H1 (cell line): Measurements from ENCODE around the gene SERPINB6. TPM values are rescaled to one million over a fixed set of nuclear protein-coding genes. Genes with fewer than 3 reads are reported as not detected.

Source experiments
- CTCF ChIA-PET: fragments of 300-600 bp; sonication (Branson Sonifier 250); formaldehyde crosslinking; loops from one replicate; lab custom pipeline; 2021; ENCODE audit not compliant: partially characterized antibody; lab: Charles Lee
- POLR2A ChIA-PET: fragments of 300-600 bp; sonication (Branson Sonifier 250); formaldehyde crosslinking; loops from one replicate; lab custom pipeline; 2021; ENCODE audit warnings: inconsistent platforms; ENCODE audit not compliant: partially characterized antibody; lab: Charles Lee
- DNase-seq, 2 experiments: peaks; one replicate each; pipeline versions ENCODE4 v3.0.0 to v3.0.0-alpha.2; 2010 to 2022; ENCODE audit warnings: low spot score in 2 of 2, low read depth in 1 of 2, mixed read lengths in 1 of 2
- FAIRE-seq: peaks from 2 replicates; lab custom pipeline; 2011; peaks lifted over from hg19 to GRCh38; lab: Jason Lieb, UNC
- H2AFZ ChIP-seq: 2 replicates; pipeline ENCODE4 v1.8.1; 2012; ENCODE audit warnings: low read length, inconsistent platforms
- H2AK5ac ChIP-seq: 2 replicates; pipeline ENCODE4 v1.6.1; 2013; ENCODE audit warnings: low read depth, low read length
- H2BK120ac ChIP-seq: replicated peaks from 2 replicates; pipeline ENCODE3; 2013; ENCODE audit warnings: low read depth, low read length, inconsistent platforms
- H2BK12ac ChIP-seq: 2 replicates; pipeline ENCODE4 v1.6.1; 2013; ENCODE audit warnings: low read depth, low read length
- H2BK15ac ChIP-seq: 2 replicates; pipeline ENCODE4 v1.6.1; 2013; ENCODE audit warnings: low read length
- H2BK20ac ChIP-seq: 2 replicates; pipeline ENCODE4 v1.6.1; 2013; ENCODE audit warnings: low read length
- H2BK5ac ChIP-seq: 2 replicates; pipeline ENCODE4 v1.6.1; 2013; ENCODE audit warnings: low read depth, low read length
- H3K14ac ChIP-seq: 2 replicates; pipeline ENCODE4 v1.6.1; 2013; ENCODE audit warnings: inconsistent platforms; ENCODE audit not compliant: insufficient read length
- H3K18ac ChIP-seq: 2 replicates; pipeline ENCODE4 v1.6.1; 2013; ENCODE audit warnings: low read length; ENCODE audit errors: extremely low read depth
- H3K23ac ChIP-seq: 2 replicates; pipeline ENCODE4 v1.6.1; 2013; ENCODE audit warnings: inconsistent platforms; ENCODE audit not compliant: insufficient read length
- H3K23me2 ChIP-seq: 2 replicates; pipeline ENCODE4 v1.6.1; 2013; ENCODE audit warnings: low read depth, low read length
- H3K27ac ChIP-seq: 2 replicates; pipeline ENCODE4 v1.6.1; 2011; ENCODE audit warnings: low read depth, low read length, inconsistent platforms
- H3K27me3 ChIP-seq, 4 experiments: replicated peaks in 1 of 4; 1 replicate in 1 of 4; 2 replicates in 3 of 4; pipeline versions ENCODE4 v1.6.1 to v1.8.1; 2011 to 2013; ENCODE audit warnings: low read length in 3 of 4, mild to moderate bottlenecking in 3 of 4, inconsistent platforms in 2 of 4, mixed read lengths in 2 of 4, moderate library complexity in 1 of 4; ENCODE audit not compliant: control insufficient read depth in 3 of 4, insufficient read depth in 3 of 4; ENCODE audit errors: extremely low read depth in 1 of 4
- H3K36me3 ChIP-seq, 4 experiments: 2 replicates each; pipeline versions ENCODE4 v1.6.1 to v1.8.1; 2011 to 2013; ENCODE audit warnings: mild to moderate bottlenecking in 4 of 4, low read length in 3 of 4, moderate library complexity in 2 of 4, control low read depth in 1 of 4, inconsistent platforms in 1 of 4; ENCODE audit not compliant: insufficient read depth in 4 of 4, control insufficient read depth in 2 of 4
- H3K4ac ChIP-seq: replicated peaks from 2 replicates; pipeline ENCODE3; 2013; ENCODE audit warnings: low read length, low read depth, mixed read lengths, inconsistent platforms; ENCODE audit not compliant: insufficient read length
- H3K4me1 ChIP-seq, 4 experiments: replicated peaks in 1 of 4; 1 replicate in 1 of 4; 2 replicates in 3 of 4; pipeline versions ENCODE4 v1.6.1 to v1.8.1; 2011 to 2013; ENCODE audit warnings: low read length in 3 of 4, inconsistent platforms in 2 of 4, mixed read lengths in 1 of 4; ENCODE audit not compliant: insufficient read depth in 4 of 4, control insufficient read depth in 3 of 4
- H3K4me2 ChIP-seq, 2 experiments: 2 replicates each; pipeline versions ENCODE4 v1.6.1 to v1.8.1; 2011 to 2013; ENCODE audit warnings: low read depth in 2 of 2, low read length in 2 of 2, control low read depth in 1 of 2, inconsistent platforms in 1 of 2, mild to moderate bottlenecking in 1 of 2; ENCODE audit not compliant: insufficient read depth in 1 of 2
- H3K4me3 ChIP-seq, 4 experiments: fragments of 200-600, 300-600 bp in 1 of 4; sonication (generic), shearing (Covaris generic), sonication (Bioruptor Twin) in 1 of 4; 2 replicates each; pipeline versions ENCODE4 v1.5.1 to v1.8.1; 2011 to 2016; ENCODE audit warnings: low read length in 4 of 4, low read depth in 3 of 4, control low read depth in 2 of 4, inconsistent platforms in 2 of 4, mild to moderate bottlenecking in 2 of 4, mixed read lengths in 1 of 4, moderate library complexity in 1 of 4; ENCODE audit not compliant: insufficient read depth in 2 of 4; ENCODE audit errors: extremely low read depth in 1 of 4
- H3K56ac ChIP-seq: replicated peaks from 2 replicates; pipeline ENCODE3; 2013; ENCODE audit warnings: low read depth, mild to moderate bottlenecking, mixed read lengths, low read length, inconsistent platforms; ENCODE audit not compliant: insufficient read length
- H3K79me1 ChIP-seq: 2 replicates; pipeline ENCODE4 v1.6.1; 2013; ENCODE audit warnings: low read depth, low read length, control low read depth
- H3K79me2 ChIP-seq, 2 experiments: 2 replicates each; pipeline versions ENCODE4 v1.6.1 to v1.8.1; 2012 to 2013; ENCODE audit warnings: low read length in 2 of 2, mild to moderate bottlenecking in 2 of 2, inconsistent platforms in 1 of 2; ENCODE audit not compliant: insufficient read depth in 2 of 2, control insufficient read depth in 1 of 2
- H3K9ac ChIP-seq, 4 experiments: replicated peaks in 1 of 4; 1 replicate in 1 of 4; 2 replicates in 3 of 4; pipeline versions ENCODE4 v1.6.1 to v1.8.1; 2011 to 2013; ENCODE audit warnings: low read depth in 3 of 4, low read length in 3 of 4, control low read depth in 2 of 4, mild to moderate bottlenecking in 2 of 4, moderate library complexity in 2 of 4, inconsistent platforms in 1 of 4; ENCODE audit errors: extremely low read depth in 1 of 4
- H3K9me3 ChIP-seq, 2 experiments: 2 replicates each; pipeline versions ENCODE4 v1.6.1 to v1.8.1; 2012 to 2013; ENCODE audit warnings: mild to moderate bottlenecking in 2 of 2, moderate library complexity in 2 of 2, control low read depth in 1 of 2, inconsistent platforms in 1 of 2, low read depth in 1 of 2, low read length in 1 of 2, mixed read lengths in 1 of 2; ENCODE audit not compliant: insufficient read depth in 2 of 2
- H4K20me1 ChIP-seq, 2 experiments: replicated peaks in 1 of 2; 2 replicates each; pipeline versions ENCODE3 to v1.8.1; 2011 to 2013; ENCODE audit warnings: inconsistent platforms in 2 of 2, low read length in 2 of 2, mild to moderate bottlenecking in 1 of 2; ENCODE audit not compliant: insufficient read depth in 2 of 2, control insufficient read depth in 1 of 2
- H4K5ac ChIP-seq: 2 replicates; pipeline ENCODE4 v1.6.1; 2013; ENCODE audit warnings: low read length, low read depth, mixed read lengths, inconsistent platforms; ENCODE audit not compliant: insufficient read length
- H4K8ac ChIP-seq: 2 replicates; pipeline ENCODE4 v1.8.0; 2013; ENCODE audit warnings: mild to moderate bottlenecking, moderate library complexity, low read length, inconsistent platforms; ENCODE audit not compliant: insufficient read depth; ENCODE audit errors: extremely low read depth
- H4K91ac ChIP-seq: replicated peaks from 2 replicates; pipeline ENCODE3; 2013; ENCODE audit warnings: low read length, mixed read lengths, inconsistent platforms; ENCODE audit not compliant: insufficient read length
- POU5F1 ChIP-seq: IDR thresholded peaks from 2 replicates; pipeline ENCODE4 v1.6.1; 2011; ENCODE audit warnings: low read depth, mild to moderate bottlenecking, low read length, moderate library complexity
- WGBS, 2 experiments: shearing (Covaris generic) in 1 of 2; methylation state at CpG; one replicate each; pipeline versions ENCODE4 v1.1.6 to v1.1.7; 2013 to 2015; ENCODE audit warnings: low lambda C conversion rate in 2 of 2, mixed read lengths in 2 of 2, inconsistent platforms in 1 of 2, low coverage in 1 of 2, missing lambda C conversion rate in 1 of 2; ENCODE audit not compliant: insufficient replicate concordance in 2 of 2, insufficient coverage in 1 of 2, insufficient read length in 1 of 2; ENCODE audit errors: extremely low coverage in 1 of 2, missing lambda C conversion rate in 1 of 2; 5-methylcytosine and 5-hydroxymethylcytosine counted together
- polyA plus RNA-seq, 7 experiments: library from polyadenylated mRNA; depleted of rRNA in 3 of 7; stranded (reverse) in 5 of 7; unstranded in 2 of 7; fragments of >200 nt in 5 of 7; fragments of 200-250 nt in 2 of 7; gene quantifications; 1 replicate in 5 of 7; 2 replicates in 1 of 7; 4 replicates in 1 of 7; pipeline versions ENCODE4 v1.2.1 to v1.2.3, GENCODE V29; 2011 to 2013; ENCODE audit warnings: missing spikeins in 2 of 7, mixed read lengths in 2 of 7
- total RNA-seq: library from RNA; stranded (reverse); fragmentation: NEBNext Ultra II Directional; extraction: Animal tissue kit (Norgen Biotek cat#: 25700); gene quantifications from 2 replicates; pipeline ENCODE4 v1.2.1, GENCODE V29; 2021

Gene SERPINB6
- total and polyA plus RNA-seq, 2 of the 8 experiments (the other 6 are each of a cell fraction or from before 2014, with no cell fraction given) = 27.2 to 29.4 TPM

DNA sequence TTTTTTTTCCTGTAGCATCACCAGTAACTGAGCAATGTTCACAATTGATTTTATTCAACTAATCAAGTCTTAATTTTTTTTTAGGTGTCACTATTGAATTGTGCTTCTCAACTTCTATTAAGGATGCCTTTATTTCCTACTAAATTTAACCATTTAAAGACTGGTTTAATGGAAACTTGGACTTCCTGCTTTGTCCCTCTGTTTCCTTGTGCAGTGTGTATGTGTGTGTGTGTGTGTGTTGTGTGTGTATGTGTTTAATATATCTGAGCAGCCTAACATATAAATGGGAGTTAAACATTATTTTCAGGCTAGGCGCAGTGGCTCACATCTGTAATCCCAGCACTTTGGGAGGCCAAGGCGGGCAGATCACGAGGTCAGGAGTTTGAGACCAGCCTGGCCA lies 1.8 kb downstream of the SERPINB6 start:
- Histone ChIP-seq H4K91ac (no peak overlapping the region), H3K4me2 (no peak overlapping the region), H2AK5ac (no peak overlapping the region), H2AFZ (no peak overlapping the region), H4K20me1 (no peaks in the 10 kb centered on the region), H3K27ac (no peak overlapping the region), H2BK5ac (no peak overlapping the region), H2BK12ac (no peak overlapping the region), H3K56ac (no peak overlapping the region), H3K4me1 (peaks cover 0 to 3% (median 2%) of the 10 kb centered on the region in 4 experiments; a peak in 4 of 7 replicates), H3K18ac (no peak overlapping the region), H4K5ac (no peak overlapping the region), H3K79me1 (no peaks in the 10 kb centered on the region), H3K27me3 (peaks cover 0 to 2% (median 0%) of the 10 kb centered on the region in 4 experiments; a peak in 1 of 7 replicates), H2BK20ac (no peak overlapping the region), H3K36me3 (no peaks in the 10 kb centered on the region), H3K9ac (no peak overlapping the region), H3K23ac (no peak overlapping the region), H4K8ac (no peak overlapping the region), H3K4ac (no peak overlapping the region), H3K79me2 (no peaks in the 10 kb centered on the region), H3K23me2 (peaks cover 6% of the 10 kb centered on the region; the same call in 1 of the 2 replicates), H2BK15ac (no peak overlapping the region), H3K4me3 (no peak overlapping the region), H3K14ac (no peak overlapping the region), H2BK120ac (no peak overlapping the region), H3K9me3 (no peaks in the 10 kb centered on the region)
- no peak for FAIRE-seq
- 88% methylated on average over 3 of the region's 3 CpGs; no CpG with 5 or more reads in 1 of the 2 experiments for WGBS, 2 experiments
- DNase-seq = no peak
- CTCF ChIA-PET = interaction anchor here (1.7 kb wide), 1 partner anchor 17 kb away, joined by 8 read pairs; no protein-coding TSS in a partner anchor
- POLR2A ChIA-PET = no interaction called here
- TF ChIP-seq POU5F1 = no peak
